Activated effector memory CD4-positive, alpha-beta T cell treated with anti-CD3 and anti-CD28 coated beads, Interleukin-2, amount 50 U/mL, for 16 hours (primary cell): ENCODE measurements around the gene RNF220.

Experiments used
- DNase-seq: peaks from one replicate; pipeline ENCODE4 v3.0.0-alpha.2; 2020

The RNF220 gene

DNA sequence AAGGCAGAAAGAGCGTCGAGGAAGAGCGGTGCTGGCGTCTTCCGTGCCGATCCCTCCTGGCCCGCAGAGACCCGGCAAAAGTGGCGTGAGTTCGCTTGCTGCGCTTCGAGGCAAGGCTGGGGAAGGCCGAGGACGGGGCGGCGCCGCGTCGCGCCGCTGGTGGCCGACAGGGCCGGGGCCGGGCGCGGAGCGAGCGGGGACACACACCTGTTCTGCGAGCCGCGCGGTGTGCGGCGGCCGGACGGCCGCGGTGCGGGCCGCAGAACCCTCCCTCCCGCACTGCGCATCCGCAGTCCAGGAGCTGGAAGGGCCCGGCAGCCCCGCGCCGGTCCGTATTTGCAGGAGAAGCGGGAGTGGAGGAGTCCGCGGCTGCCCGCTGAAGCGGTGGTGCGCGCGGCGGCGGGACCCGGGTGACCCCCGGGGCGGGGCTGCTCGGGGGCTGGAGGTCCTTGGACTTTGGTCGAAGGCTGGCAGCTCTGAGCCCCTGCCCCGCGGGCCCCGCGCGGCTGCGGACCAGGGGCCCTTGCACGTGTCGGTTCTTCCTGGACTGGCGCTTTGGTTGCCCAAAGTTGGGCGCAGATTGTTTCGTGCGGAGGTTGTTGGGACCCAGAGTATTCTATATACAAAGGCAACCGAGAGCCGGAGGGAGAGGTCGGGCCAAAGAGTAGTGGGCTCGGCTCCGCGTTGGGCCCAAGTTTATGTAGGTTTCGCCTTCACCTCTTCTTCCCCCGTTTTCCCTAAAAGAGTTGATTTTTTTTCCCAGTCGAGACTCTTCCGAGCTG, 2.6 kb downstream of the RNF220 start:
- DNase-seq = no peak

GRCh38 chr1:44408212-44408582, 3.1 kb downstream of the RNF220 start:
- no peak for DNase-seq

- no peak for DNase-seq
Measured at GRCh38 chr1:44408632-44409602, 3.9 kb downstream of the RNF220 start.

GRCh38 chr1:44409757-44410156, 4.7 kb downstream of the RNF220 start:
- DNase-seq = no peak

- DNase-seq = no peak
Measured at GRCh38 chr1:44411861-44412260, 6.8 kb downstream of the RNF220 start.

GRCh38 chr1:44412601-44413000, 7.5 kb downstream of the RNF220 start:
- DNase-seq = no peak

DNA sequence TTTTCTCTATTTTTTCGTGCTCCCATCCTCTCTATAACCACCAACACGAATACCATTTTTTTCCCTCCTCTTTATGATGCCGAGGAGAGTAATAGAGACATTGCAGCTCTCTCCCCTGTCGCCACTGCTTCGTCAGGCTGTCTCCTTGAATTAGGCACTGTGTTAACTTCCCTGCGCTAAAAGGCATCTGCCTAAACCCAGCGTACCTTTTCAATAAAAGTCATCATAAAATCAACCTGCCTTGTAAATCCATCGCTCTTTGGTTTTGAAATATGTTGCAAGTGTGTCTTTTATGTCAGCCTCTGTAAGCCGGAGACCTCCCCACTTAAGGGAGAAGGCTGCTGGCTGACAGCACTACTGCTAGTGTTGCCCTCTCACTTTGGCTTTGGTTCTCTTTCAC, 8.7 kb downstream of the RNF220 start:
- no peak for DNase-seq

DNA sequence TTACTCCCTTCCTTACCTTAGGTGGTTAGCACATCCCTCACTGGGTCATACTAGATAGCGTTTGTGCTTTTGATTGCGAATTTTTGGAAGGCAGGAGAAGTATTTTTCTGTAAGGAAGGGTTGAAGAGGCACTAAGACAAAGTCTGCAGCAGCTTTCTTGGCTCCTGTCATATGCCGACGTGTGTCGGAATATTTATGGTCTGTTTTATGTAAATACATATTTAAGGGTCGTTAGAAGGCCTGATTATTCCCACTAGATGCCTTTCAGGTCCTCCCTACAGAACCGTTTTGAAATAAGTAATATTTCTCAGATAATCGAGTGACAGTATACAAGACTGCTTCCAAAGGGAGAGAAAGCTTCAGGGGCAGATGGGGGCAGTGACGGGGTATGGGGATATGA, 10.0 kb downstream of the RNF220 start:
- no peak for DNase-seq

GRCh38 chr1:44416408-44416807, 11.4 kb downstream of the RNF220 start:
- no peak for DNase-seq

DNA sequence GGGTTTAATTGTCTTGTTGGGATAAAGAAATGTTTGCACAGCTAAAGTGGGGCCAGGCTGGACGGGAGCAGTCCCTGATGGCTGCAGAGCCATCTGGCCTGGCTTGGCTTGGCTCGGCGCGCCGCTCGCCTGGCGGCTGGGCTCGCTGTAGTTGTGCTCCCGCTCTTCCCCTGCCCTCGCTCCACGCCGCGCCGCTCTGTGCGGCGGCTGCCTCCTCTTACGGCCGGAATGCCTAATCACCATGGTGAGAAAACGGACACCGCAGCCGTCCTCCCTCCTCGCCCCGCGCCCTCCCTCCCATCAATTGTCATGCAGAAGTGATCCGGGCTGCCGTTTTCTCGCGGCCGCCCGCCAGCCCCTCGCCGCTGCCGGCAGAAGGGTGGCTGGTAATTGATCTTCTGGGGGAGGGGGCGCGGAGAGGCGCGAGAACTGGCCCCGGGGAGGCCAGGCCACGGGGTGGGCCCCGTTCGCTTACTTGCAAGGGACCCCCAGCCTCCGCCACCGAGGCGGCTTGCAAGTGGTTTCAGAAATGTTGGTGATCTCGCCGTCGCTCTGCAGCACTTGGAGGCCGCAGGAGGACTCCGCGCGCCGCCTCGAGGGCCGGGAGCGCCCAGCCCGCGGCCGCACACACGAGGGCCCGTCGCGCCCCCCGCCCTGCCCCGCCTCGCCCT, 12.4 kb downstream of the RNF220 start:
- DNase-seq = no peak

DNA sequence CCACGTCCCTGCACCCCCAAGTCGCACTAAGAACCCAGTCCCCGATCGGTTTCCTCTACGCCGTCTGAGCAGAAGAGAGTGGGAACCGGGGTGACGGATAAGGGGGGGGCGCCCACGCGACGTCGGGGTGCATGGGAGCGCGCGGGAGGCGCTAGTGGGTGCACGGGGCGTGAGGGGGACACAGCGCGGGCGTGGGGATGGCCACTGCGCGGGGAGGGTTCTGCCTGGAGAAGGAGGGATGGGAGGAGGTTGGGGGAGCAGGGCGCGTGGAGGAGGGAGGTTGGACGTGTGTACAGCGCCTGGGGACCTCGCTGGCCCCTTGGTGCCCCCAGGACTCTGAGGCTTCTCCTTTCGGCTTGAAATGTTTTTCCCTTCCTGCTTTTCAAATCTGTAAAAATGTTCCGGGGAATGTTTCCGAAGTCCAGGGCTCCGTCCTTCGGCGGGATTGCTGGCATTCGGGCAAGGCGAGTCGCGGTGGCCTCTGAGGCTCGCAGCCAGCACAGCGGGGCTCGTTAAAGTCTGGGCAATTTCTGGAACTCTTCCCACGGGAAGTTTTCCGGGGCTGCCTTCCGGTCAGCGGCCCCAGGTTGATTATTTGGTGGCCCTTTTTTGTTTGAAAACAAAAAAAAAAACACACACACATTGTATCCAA, 13.1 kb downstream of the RNF220 start:
- DNase-seq = no peak

DNA sequence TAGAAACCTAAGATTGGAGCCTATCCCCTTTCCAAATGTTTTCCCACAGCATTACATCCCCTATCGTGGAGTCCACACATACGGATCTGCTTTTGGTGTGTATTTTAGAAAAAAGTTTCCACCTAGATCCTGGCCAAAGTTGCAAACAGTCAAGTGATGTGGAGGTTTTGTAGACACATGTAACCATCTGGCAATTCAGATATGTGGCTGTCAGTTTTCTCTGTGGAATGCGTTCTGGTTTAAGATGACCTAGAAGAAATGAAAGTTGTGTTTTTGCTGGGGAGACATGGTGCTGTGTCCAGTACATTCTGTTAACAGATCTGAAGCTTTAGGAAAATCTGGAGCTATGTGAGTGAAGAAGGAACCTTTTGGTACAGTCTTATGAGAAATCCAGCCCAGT, 14.8 kb downstream of the RNF220 start:
- DNase-seq = no peak

DNA sequence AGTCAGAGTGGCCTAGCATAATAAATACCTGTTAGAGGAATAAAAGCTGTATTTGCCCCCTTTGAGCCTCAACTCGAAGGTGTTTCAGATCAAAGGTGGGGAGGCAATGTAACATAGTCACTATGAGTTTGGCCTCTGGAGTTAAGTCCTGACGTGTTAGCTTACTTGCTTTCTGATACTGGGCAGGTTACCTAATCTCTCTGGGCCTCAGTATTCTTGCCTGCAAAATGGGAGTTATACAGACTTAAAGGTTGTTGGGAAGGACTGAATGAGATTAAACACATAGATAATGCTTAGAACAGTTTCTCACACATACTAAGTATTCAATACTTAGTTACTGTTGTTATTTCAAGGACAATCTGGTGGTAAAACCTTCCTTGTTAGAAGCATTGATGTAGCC, 15.5 kb downstream of the RNF220 start:
- no peak for DNase-seq

DNA sequence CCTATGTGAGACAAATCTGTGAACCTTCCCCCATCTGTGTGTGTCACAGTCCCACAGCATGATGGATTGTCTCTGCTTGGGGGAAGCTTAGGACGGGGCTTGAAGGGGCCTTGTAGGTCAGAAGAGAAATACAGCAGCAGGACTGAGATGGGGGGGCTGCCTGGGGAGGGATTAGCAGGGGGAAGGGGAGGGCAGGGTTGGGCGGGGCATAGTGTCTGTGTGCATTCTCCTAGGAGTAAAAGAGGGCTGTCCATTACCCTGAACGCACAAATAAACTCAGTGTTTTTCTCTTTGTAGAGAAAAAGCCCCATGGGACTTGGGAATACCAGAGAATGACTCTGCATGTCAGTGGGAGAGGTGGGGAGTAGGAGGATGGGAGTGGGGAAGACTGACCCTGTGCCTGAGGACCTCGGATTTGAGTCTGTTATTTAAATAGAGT, 16.4 kb downstream of the RNF220 start:
- no peak for DNase-seq

- DNase-seq = no peak
Measured at GRCh38 chr1:44422161-44422560, 17.1 kb downstream of the RNF220 start.

DNA sequence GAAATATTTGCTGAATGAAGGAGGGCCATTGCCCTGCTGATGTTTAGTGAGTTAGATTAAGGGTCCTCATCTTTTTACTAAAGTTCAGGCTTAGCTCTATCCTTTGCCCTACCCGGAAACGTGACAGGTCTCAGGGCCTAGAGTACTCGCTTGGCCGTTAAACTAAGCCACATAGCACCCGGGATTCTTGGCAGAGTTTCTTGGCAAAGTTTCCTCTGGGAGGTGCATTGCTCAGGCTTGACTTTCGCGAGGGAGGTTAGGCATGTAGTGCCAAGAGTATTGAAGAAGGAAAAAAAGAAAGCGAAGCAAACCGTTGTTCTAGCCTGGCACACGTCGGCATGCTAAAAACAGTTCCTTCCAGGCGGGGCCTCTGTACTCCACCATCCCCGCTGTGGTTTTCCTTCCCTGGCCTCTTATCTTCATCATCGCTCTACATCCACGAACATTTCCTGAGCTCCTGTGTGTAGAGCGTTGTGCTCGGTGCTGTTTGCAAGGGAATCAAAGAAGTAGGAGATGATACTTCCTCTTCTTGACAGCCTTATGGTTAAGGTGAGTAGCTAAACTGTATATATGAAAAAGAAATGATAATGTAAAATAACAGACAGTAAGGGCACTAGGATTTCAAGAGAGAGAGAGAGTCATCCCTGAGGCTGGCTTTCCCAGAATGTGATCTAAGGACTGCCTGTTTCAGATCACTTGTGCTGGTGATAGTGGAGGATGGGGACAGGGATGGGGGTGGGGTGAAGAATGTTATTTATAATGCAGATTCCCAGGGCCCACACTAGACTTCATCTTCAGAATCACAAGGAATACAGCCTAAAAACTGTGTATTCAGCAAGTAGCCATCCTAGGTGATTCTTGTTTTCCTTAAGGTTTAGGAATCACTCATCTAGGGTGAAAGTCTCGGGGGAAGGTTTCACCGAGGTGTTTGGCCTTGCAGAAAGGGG, 18.8 kb downstream of the RNF220 start:
- no peak for DNase-seq

GRCh38 chr1:44424747-44425146, 19.7 kb downstream of the RNF220 start:
- DNase-seq = no peak

DNA sequence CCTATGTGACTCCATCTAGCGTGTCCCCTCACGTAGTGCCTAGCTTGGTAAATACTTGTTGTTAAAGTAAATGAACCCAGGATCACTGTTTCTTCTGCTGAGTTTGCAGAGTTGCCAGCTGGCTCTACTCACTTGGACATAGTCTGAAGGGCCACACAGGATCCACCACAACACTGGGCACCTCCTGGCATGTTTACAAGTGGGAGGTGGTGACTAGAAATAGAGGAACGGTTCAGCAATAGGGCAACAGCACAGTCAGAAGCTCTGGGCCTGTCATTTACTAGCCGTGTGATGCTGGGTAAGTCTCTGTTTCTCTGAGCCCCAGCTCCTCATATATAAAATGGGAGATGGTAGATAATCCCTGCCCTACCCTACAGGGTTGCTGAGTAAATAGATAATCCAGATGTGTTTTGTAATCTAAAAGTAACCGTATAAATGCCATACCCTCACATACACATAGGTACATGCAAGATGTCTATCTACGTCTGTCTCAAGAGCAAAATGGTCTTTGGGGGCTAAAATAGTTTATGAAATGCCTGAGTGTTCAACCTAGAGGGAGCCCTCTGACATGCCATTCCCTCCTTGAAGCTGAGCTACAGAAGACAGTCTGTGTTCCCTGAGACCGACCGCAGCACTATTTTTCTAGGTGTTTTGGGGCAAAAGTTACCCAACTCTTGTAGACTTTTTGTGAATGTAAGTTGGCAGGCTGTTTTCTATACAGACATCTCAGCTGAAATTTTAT, 20.5 kb downstream of the RNF220 start:
- no peak for DNase-seq

DNA sequence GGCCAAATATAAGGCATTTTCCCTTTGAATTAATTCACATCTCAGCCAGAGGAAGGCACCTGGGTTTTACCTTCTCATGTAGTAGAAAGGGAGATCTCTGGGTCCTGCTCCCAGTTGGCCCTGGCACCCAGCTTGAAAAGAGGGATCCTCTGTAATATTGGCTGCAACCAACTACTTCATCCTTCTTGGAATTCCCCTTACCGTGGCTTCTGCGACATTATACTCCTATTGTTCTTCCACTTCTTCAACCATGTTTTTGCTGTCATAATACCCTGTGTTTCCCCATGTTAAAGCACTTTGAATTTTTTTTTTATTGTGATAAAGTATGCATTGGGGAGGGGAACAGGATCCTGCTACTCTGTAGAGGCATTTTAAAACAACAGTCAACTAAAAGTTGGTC, 26.8 kb downstream of the RNF220 start:
- DNase-seq = no peak

DNA sequence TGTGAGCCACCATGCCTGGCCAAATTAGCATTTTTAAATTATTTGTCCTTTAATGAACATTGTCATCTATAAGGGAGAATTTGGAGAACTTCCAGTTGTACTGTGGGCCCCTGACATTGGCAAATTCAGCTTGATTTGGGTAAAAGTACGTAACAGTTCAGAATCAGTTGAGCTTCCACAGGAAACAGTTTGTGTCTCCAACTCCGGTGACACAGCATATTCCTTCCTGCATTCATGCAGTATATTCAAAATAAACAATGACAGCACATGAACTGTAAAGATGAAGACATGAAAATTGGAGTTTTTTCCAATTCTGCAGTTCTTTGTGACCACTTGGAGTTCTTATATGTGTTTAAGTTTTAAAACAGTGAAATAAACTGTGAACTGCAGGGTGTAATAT, 28.2 kb downstream of the RNF220 start:
- DNase-seq = no peak
